HepG2 (cell line): Measurements from ENCODE around the gene SOWAHA.

ENCODE experiments used
- KAT7 ChIP-seq: IDR thresholded peaks from 2 replicates; pipeline ENCODE4 v1.6.1; 2018; ENCODE audit warnings: borderline replicate concordance, missing compliant biosample characterization
- POLR2A ChIP-seq, 2 experiments: IDR thresholded peaks; 2 replicates each; pipeline ENCODE4 v1.6.1; 2011; ENCODE audit warnings: low read depth in 2 of 2, low read length in 2 of 2, mild to moderate bottlenecking in 1 of 2, moderate library complexity in 1 of 2; ENCODE audit not compliant: insufficient read depth in 1 of 2
- TF ChIP-seq, protein P1 (sequence below): sonication (generic); formaldehyde crosslinking; IDR thresholded peaks from 2 replicates; pipeline ENCODE4 v1.5.0; 2020; ENCODE audit warnings: mild to moderate bottlenecking, missing genetic modification reagents, moderate library complexity
- TF ChIP-seq, protein P2 (sequence below): sonication (generic); formaldehyde crosslinking; IDR thresholded peaks from 2 replicates; pipeline ENCODE4 v1.9.0; 2021; ENCODE audit warnings: missing genetic modification reagents, borderline replicate concordance

DNA sequence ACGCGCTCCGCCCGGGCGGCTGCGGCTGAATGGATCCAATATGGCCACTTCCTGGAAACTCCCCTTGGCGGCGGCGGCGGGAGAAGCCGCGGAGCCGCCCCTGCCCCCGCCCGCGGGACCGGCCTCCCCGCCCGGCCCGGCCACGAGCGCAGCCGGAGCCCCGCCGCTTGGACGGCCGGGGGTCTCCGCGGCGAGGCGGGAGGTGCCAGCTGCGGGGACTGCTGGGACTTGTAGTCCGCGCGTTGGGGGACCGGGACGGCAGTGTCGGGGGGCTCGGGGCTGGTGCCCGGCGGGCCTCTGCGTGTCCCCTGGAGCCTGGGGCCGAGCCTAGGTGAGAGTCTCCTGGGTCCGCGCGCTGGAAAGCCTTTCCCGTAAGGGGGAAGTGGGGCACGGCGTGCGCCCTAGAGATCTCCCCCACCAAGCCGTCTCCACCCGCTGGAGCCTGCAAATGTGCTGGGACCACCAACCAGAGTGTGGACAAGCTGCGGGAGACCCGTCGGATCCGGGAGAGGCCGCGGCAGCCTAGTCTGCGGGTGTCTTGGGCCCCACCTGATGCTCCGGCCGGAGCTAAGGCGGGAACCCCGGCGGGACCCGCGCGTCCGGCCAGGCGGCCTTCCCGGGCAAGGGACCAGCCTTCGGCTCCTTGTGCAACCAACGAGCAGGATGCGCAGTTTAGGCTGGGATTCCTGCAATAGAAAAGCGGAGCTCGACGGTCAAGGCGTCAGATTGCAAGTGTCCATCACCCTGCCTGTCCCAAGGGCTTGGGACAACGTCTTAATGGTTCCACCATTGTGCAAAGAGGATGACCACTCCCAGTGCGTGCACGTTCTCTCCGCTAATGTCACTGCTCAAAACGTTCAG is 35.7 kb upstream of the SOWAHA start, which contains the start of gene SEPTIN8:
- TF ChIP-seq, protein P1, sequence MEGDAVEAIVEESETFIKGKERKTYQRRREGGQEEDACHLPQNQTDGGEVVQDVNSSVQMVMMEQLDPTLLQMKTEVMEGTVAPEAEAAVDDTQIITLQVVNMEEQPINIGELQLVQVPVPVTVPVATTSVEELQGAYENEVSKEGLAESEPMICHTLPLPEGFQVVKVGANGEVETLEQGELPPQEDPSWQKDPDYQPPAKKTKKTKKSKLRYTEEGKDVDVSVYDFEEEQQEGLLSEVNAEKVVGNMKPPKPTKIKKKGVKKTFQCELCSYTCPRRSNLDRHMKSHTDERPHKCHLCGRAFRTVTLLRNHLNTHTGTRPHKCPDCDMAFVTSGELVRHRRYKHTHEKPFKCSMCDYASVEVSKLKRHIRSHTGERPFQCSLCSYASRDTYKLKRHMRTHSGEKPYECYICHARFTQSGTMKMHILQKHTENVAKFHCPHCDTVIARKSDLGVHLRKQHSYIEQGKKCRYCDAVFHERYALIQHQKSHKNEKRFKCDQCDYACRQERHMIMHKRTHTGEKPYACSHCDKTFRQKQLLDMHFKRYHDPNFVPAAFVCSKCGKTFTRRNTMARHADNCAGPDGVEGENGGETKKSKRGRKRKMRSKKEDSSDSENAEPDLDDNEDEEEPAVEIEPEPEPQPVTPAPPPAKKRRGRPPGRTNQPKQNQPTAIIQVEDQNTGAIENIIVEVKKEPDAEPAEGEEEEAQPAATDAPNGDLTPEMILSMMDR = no peak
- TF ChIP-seq POLR2A (IDR thresholded peaks at IDR 0.05; ENCODE audit: insufficient read depth in 1 of 2, low read depth in 2 of 2, low read length in 2 of 2) (peak; percentile 21 to 65; a peak in 3 of 4 replicates), KAT7 (CRISPR knock-in tag) (no peak)
- TF ChIP-seq, protein P2, sequence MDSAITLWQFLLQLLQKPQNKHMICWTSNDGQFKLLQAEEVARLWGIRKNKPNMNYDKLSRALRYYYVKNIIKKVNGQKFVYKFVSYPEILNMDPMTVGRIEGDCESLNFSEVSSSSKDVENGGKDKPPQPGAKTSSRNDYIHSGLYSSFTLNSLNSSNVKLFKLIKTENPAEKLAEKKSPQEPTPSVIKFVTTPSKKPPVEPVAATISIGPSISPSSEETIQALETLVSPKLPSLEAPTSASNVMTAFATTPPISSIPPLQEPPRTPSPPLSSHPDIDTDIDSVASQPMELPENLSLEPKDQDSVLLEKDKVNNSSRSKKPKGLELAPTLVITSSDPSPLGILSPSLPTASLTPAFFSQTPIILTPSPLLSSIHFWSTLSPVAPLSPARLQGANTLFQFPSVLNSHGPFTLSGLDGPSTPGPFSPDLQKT (CRISPR knock-in tag) = no peak
